ENCODE results near the gene ELSPBP1.
"Not testable (repeated sequence)": the region's sequence is repeated elsewhere in the genome, so short reads cannot be mapped to it uniquely, and the experiment has no call there.

Gene ELSPBP1

GRCh38 chr19:47994209-47994802 is at the start of gene ELSPBP1:
Gene ELSPBP1 (plus strand): TSS chr19:47994632. CDS start chr19:48008668, 14,036 bp downstream.
- no peak for DNase-seq

GRCh38 chr19:47949852-47950521 is 44.4 kb upstream of the ELSPBP1 start:
- not testable (repeated sequence) for DNase-seq

GRCh38 chr19:47952132-47952531 is 42.3 kb upstream of the ELSPBP1 start:
- not testable (repeated sequence) for DNase-seq

GRCh38 chr19:47955936-47956335 is 38.5 kb upstream of the ELSPBP1 start:
- not testable (repeated sequence) for DNase-seq

- no peak for DNase-seq
Measured at GRCh38 chr19:47973529-47973928, 20.9 kb upstream of the ELSPBP1 start.

- DNase-seq: no peak
Measured at GRCh38 chr19:47991191-47991808, 3.1 kb upstream of the ELSPBP1 start.

- no peak for DNase-seq
Measured at GRCh38 chr19:47992070-47992469, 2.4 kb upstream of the ELSPBP1 start, which contains the start of gene BSPH1. Gene BSPH1 (minus strand): TSS chr19:47992170. CDS start chr19:47992081, 89 bp downstream.

GRCh38 chr19:47996230-47996727 is 1.8 kb downstream of the ELSPBP1 start:
- DNase-seq: no peak

GRCh38 chr19:47998800-47999199 is 4.4 kb downstream of the ELSPBP1 start:
- DNase-seq: no peak

GRCh38 chr19:48000846-48001245 is 6.4 kb downstream of the ELSPBP1 start:
- DNase-seq: no peak

GRCh38 chr19:48004236-48004635 is 9.8 kb downstream of the ELSPBP1 start:
- no peak for DNase-seq

GRCh38 chr19:48006762-48007161 is 12.3 kb downstream of the ELSPBP1 start:
- no peak for DNase-seq

GRCh38 chr19:48010932-48011758 is 16.7 kb downstream of the ELSPBP1 start:
- no peak for DNase-seq

GRCh38 chr19:48020686-48021085 is 26.3 kb downstream of the ELSPBP1 start:
- DNase-seq: no peak

GRCh38 chr19:48023011-48023410 is 28.6 kb downstream of the ELSPBP1 start:
- no peak for DNase-seq

- no peak for DNase-seq
Measured at GRCh38 chr19:48023518-48023917, 29.1 kb downstream of the ELSPBP1 start.

GRCh38 chr19:48025480-48025879 is 31.0 kb downstream of the ELSPBP1 start:
- no peak for DNase-seq

- DNase-seq: no peak
Measured at GRCh38 chr19:48029431-48029830, 35.0 kb downstream of the ELSPBP1 start.

GRCh38 chr19:48030073-48030472 is 35.6 kb downstream of the ELSPBP1 start:
- DNase-seq: no peak

- DNase-seq: no peak
Measured at GRCh38 chr19:48033604-48034003, 39.2 kb downstream of the ELSPBP1 start.

- DNase-seq: no peak
Measured at GRCh38 chr19:48036765-48037164, 42.3 kb downstream of the ELSPBP1 start.

GRCh38 chr19:48041877-48042580 is 47.6 kb downstream of the ELSPBP1 start:
- DNase-seq: no peak

All from NCI-H1417 (cell line).